Brain microvascular endothelial cell (primary cell): ENCODE measurements around the gene LIMA1.
"Not testable (repeated sequence)": the region's sequence is repeated elsewhere in the genome, so short reads cannot be mapped to it uniquely, and the experiment has no call there.

Experiments used
- DNase-seq: peaks from one replicate; pipeline ENCODE4 v3.0.0-alpha.2; 2020
- H3K27ac ChIP-seq: fragments of 250-450 bp; sonication (Bioruptor Pico); 2 replicates; pipeline ENCODE4 v1.5.1; 2020; ENCODE audit warnings: mild to moderate bottlenecking, moderate library complexity
- H3K27me3 ChIP-seq: fragments of 250-450 bp; sonication (Bioruptor Pico); replicated peaks from 2 replicates; pipeline ENCODE4 v1.5.1; 2020; ENCODE audit warnings: mild to moderate bottlenecking
- H3K36me3 ChIP-seq: fragments of 250-450 bp; sonication (Bioruptor Pico); replicated peaks from 2 replicates; pipeline ENCODE4 v1.5.1; 2020; ENCODE audit warnings: mild to moderate bottlenecking
- H3K4me3 ChIP-seq: 2 replicates; pipeline ENCODE4 v1.5.1; 2011; ENCODE audit warnings: low read depth, mild to moderate bottlenecking, control low read depth, low read length, moderate library complexity
- CTCF ChIP-seq: IDR thresholded peaks from 2 replicates; pipeline ENCODE4 v1.5.1; 2011; ENCODE audit warnings: low read depth, mild to moderate bottlenecking, moderate library complexity, low read length, control low read depth, inconsistent platforms; ENCODE audit errors: missing control alignments
- in situ Hi-C: cut with HindIII; loops from 2 replicates; pipeline ENCODE4 v1.10.0; 2017; ENCODE audit warnings: low sequenced_read_pairs, low pct_ligation_motif_present

The LIMA1 gene

GRCh38 chr12:50151047-50151687 is 132.2 kb downstream of the LIMA1 start:
- TF ChIP-seq CTCF: no peak
- in situ Hi-C loops: no loop called here
- Histone ChIP-seq H3K4me3 (no peak overlapping the region), H3K27ac (no peak overlapping the region), H3K36me3 (no peaks in the 10 kb centered on the region), H3K27me3 (no peaks in the 10 kb centered on the region)
- no peak for DNase-seq

GRCh38 chr12:50149311-50149710 is 134.0 kb downstream of the LIMA1 start:
- DNase-seq: no peak
- Histone ChIP-seq H3K36me3 (no peaks in the 10 kb centered on the region), H3K27me3 (no peaks in the 10 kb centered on the region), H3K27ac (no peak overlapping the region), H3K4me3 (no peak overlapping the region)
- in situ Hi-C loops: no loop called here
- TF ChIP-seq CTCF: no peak

- DNase-seq, H3K27me3 ChIP-seq, in situ Hi-C loops, H3K27ac ChIP-seq, H3K4me3 ChIP-seq, H3K36me3 ChIP-seq: not testable (repeated sequence)
Measured at GRCh38 chr12:50148011-50148410, 135.3 kb downstream of the LIMA1 start.

GRCh38 chr12:50147281-50147680 is 136.0 kb downstream of the LIMA1 start:
- in situ Hi-C loops: no loop called here

GRCh38 chr12:50145439-50145838 is 137.9 kb downstream of the LIMA1 start:
- Histone ChIP-seq H3K27me3 (no peaks in the 10 kb centered on the region), H3K4me3 (no peak overlapping the region), H3K36me3 (peaks cover 17% of the 10 kb centered on the region), H3K27ac (no peak overlapping the region)
- no peak for DNase-seq
- in situ Hi-C loops: no loop called here
- no peak for TF ChIP-seq CTCF

More at GRCh38 chr12:50147281-50147680, 136.0 kb downstream of the LIMA1 start:
- peaks cover 9% of the 10 kb centered on the region for H3K36me3 ChIP-seq
- DNase-seq: no peak
- TF ChIP-seq CTCF: no peak
- no peaks in the 10 kb centered on the region for H3K27me3 ChIP-seq
- no peak overlapping the region for H3K27ac ChIP-seq
- H3K4me3 ChIP-seq: no peak overlapping the region

- TF ChIP-seq CTCF: no peak
- DNase-seq: no peak
- H3K27me3 ChIP-seq: no peaks in the 10 kb centered on the region
- H3K27ac ChIP-seq: no peak overlapping the region
- no peak overlapping the region for H3K4me3 ChIP-seq
- in situ Hi-C loops: no loop called here
- H3K36me3 ChIP-seq: peaks cover 18% of the 10 kb centered on the region
Measured at GRCh38 chr12:50142993-50143392, 140.3 kb downstream of the LIMA1 start.
